Measurements from ENCODE around the gene ARHGEF19.
"Not testable (repeated sequence)": the region's sequence is repeated elsewhere in the genome, so short reads cannot be mapped to it uniquely, and the experiment has no call there.

ARHGEF19 gene

DNA sequence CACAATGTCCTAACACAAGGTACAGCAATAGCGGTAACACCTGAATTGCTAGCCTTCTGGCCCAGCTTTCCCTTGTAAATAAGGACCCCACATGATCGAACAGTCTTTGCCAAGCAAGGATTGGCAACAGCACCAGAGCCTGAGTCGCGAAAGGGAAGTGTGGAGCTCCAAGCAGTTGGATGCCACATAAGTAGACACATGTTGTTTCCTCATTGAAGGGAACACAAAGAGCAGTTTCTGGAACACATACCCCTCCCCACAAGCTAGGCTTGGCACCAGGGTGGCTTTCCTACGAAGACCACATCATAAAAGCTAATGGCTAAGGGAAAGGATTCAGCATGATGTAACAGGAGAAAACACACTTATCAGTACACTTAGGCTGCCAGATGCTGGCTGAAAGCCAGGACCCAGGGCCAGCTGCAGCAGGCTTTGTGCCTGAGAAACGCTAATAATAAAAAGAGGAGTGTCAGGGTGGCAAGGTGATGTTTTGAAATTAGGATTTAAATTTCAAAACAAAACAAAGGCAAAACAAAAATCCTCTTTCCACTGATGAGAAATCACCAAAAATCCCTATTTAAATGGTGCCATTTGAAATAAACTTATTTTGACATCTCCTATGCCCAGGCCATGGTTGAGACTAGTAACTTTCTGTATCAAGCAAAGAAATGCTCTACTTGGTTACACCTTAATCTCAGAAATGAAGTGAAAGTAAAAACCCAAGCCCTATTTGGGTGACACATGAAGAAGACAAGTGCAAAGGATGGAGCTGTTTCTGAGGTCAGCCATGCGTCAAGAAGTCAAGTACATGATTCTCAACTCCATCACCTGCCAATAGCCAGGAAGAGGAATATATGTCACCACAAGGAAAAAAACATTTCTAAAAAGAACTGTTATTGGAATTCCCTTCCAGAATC is 36.4 kb upstream of the ARHGEF19 start:
- TF ChIP-seq, protein P1, sequence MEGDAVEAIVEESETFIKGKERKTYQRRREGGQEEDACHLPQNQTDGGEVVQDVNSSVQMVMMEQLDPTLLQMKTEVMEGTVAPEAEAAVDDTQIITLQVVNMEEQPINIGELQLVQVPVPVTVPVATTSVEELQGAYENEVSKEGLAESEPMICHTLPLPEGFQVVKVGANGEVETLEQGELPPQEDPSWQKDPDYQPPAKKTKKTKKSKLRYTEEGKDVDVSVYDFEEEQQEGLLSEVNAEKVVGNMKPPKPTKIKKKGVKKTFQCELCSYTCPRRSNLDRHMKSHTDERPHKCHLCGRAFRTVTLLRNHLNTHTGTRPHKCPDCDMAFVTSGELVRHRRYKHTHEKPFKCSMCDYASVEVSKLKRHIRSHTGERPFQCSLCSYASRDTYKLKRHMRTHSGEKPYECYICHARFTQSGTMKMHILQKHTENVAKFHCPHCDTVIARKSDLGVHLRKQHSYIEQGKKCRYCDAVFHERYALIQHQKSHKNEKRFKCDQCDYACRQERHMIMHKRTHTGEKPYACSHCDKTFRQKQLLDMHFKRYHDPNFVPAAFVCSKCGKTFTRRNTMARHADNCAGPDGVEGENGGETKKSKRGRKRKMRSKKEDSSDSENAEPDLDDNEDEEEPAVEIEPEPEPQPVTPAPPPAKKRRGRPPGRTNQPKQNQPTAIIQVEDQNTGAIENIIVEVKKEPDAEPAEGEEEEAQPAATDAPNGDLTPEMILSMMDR (IDR thresholded peaks at IDR 0.05; ENCODE audit: low read depth, low read length, missing control alignments) = no peak
- DNase-seq (ENCODE audit: low read depth) = no peak
- no peak overlapping the region for H3K4me3 ChIP-seq (ENCODE audit: low read depth, low read length)

DNA sequence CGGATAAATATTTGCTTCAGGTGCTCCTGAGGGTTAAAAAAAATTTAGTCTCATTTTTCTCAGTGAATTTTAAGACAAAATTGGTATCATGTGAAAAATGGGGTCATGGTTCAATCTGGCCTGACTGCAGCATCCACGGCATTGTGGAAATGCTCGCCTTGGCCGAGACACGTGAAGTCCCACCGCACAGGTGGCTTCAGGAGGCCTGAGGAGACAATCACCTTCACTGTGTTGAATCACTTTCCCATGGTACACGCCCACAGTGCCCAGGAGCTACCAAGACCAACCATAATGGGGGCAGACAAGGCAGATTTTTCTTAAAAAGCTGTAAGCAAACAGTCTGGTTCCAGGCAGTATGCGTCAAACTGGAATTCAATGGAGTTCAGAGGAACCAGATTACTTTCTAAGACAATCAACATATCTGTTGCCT is 35.6 kb upstream of the ARHGEF19 start:
- no peak overlapping the region for H3K4me3 ChIP-seq (ENCODE audit: low read depth, low read length)
- DNase-seq (ENCODE audit: low read depth) = no peak
- TF ChIP-seq, protein P1 (IDR thresholded peaks at IDR 0.05; ENCODE audit: low read depth, low read length, missing control alignments) = no peak

DNA sequence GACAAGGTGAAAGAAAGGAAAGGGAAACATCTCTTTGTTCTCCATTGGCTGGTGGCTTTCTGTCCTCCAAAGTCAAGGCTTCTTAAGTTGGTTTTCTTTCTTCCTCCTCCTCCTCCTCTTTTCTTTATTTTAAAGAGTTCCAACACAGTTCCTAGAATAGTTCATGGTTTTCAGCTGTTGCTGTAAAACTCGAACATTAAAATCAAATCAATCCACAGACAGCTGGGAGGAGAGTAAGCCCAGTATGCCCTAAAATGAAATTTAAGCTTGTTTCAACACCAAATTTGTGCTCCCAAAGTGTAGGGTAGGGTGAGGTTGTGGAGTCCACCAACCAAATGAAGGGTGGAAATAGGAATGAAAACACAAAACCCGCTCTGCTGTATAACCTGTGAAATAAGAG is 35.0 kb upstream of the ARHGEF19 start:
- TF ChIP-seq, protein P1 (IDR thresholded peaks at IDR 0.05; ENCODE audit: low read depth, low read length, missing control alignments) = no peak
- H3K4me3 ChIP-seq (ENCODE audit: low read depth, low read length) = no peak overlapping the region
- no peak for DNase-seq (ENCODE audit: low read depth)

DNA sequence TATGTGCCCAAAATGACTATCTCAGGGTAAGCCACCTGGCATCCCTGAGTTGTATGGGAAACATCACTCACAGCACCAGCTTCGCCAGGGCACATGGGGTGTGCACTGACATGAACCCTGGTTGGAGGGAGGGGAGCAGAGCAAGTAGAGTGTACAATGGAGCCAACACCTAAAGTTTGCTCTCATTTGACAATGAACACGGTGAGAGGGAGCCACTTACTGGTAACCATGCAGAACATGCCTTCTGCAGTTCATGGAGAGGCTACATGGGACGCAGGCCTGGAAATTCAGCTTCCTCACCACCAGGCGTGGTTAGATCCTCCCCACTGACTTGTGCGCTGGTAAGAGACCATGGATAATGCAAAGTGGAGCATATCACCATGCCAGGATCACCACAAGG is 34.5 kb upstream of the ARHGEF19 start:
- no peak for DNase-seq (ENCODE audit: low read depth)
- no peak overlapping the region for H3K4me3 ChIP-seq (ENCODE audit: low read depth, low read length)
- TF ChIP-seq, protein P1 (IDR thresholded peaks at IDR 0.05; ENCODE audit: low read depth, low read length, missing control alignments) = no peak

DNA sequence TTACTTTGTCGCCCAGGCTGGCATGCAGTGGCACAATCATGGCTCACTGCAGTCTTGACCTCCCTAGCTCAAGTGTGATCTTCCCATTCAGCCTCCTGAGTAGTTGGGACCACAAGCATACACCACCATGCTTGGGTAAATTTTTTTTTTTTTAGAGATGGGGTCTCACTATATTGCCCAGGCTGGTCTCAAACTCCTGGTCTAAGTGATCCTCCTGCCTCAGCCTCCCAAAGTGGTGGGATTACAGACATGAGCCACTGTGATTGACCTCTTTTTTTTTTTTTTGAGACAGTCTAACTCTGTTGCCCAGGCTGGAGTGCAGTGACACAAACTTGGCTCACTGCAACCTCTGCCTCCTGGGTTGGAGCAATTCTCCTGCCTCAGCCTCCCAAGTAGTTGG is 33.8 kb upstream of the ARHGEF19 start:
- DNase-seq (ENCODE audit: low read depth); H3K4me3 ChIP-seq (ENCODE audit: low read depth, low read length): not testable (repeated sequence)

DNA sequence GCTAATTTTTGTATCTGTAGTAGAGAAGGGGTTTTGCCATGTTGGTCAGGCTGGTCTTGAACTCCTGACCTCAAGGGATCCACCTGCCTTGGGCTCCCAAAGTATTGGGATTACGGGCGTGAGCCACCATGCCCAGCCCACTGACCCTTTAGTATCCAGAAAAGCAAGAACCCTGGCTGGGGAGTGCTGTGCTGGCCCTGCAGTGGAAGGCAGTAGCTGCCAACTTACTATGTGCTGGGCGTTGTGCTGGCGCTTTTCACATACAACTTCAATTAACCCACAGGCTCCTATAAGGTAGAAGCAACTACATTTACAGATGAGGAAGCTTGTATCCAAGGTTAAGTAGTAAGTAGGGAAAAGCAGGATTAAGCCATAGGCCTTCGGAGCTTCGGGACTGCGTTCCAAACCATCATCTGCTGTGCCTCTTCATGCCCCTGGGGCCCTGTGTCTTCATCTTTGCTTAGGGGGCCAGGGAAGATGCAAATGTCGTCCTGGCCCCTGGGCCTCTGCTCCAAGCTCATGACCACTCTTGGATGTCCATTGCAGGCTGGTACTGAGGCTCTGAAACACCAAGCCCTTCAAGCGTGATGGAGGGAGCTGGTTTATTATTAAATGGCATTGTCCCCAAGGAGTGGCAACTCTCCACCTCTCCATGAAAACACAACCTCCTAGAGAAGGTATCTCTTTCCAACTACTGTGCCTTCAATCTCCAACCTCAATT is 33.2 kb upstream of the ARHGEF19 start:
- TF ChIP-seq, protein P1 (IDR thresholded peaks at IDR 0.05; ENCODE audit: low read depth, low read length, missing control alignments) = no peak
- no peak overlapping the region for H3K4me3 ChIP-seq (ENCODE audit: low read depth, low read length)
- DNase-seq (ENCODE audit: low read depth) = no peak

DNA sequence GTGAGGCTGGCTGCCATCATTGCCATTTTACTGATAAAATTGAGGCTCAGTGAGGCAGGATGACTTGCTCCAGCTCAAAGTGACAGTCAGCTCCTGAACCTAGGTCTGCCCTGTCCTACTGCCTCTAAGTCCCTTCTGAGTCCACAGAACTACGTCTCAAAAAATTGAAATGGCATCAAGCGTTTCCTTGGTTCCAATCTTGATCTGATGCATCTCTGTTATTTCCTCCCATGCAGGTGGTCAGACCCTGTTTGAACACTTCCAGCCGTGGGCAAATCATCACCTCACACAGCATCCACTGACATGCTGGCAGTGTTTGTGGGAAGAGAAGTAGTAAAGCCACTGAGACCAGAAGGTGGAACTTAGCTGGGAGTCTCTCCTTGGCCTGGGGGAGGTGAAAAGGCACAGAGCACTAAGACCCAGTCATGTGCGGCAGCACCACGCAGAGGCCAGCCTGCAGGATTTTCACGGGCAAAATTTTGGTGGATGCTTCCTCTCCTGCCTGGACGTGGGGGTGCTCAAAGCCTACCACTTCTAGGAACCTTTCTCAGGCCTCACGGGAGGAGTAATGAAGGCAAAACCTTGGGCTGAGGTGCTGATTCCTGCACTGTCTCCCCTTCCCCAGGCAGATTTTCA is 32.3 kb upstream of the ARHGEF19 start:
- TF ChIP-seq, protein P1 (IDR thresholded peaks at IDR 0.05; ENCODE audit: low read depth, low read length, missing control alignments) = no peak
- H3K4me3 ChIP-seq (ENCODE audit: low read depth, low read length) = no peak overlapping the region
- DNase-seq (ENCODE audit: low read depth) = no peak
